Right atrium auricular region (tissue), 2 donors: ENCODE results near the gene PRR12. TPM values are rescaled to one million over a fixed set of nuclear protein-coding genes. Genes with fewer than 3 reads are reported as not detected.
A peak's percentile ranks its signal among the peaks of the same experiment; 100 is the strongest.
"Not testable (repeated sequence)": the region's sequence is repeated elsewhere in the genome, so short reads cannot be mapped to it uniquely, and the experiment has no call there.

Experiments
- DNase-seq: peaks from one replicate; pipeline ENCODE4 v3.0.0-alpha.2; 2019; ENCODE audit warnings: low spot score
- H3K27ac ChIP-seq, 2 donors: fragments of 200-600 bp; sonication (generic); 1 replicate in 1 of 2; 2 replicates in 1 of 2; pipeline ENCODE4 v1.5.1; 2016 to 2019
- H3K27me3 ChIP-seq, 2 donors: fragments of 200-600 bp; sonication (generic); one replicate each; pipeline versions ENCODE4 v1.5.1 to v1.6.0; 2017 to 2019
- H3K36me3 ChIP-seq: fragments of 200-600 bp; sonication (generic); one replicate; pipeline ENCODE4 v1.5.1; 2016
- H3K4me1 ChIP-seq, 2 donors: fragments of 200-600 bp; sonication (generic); one replicate each; pipeline versions ENCODE4 v1.5.1 to v1.6.0; 2017 to 2019
- H3K4me3 ChIP-seq, 2 donors: fragments of 200-600 bp; sonication (generic); 1 replicate in 1 of 2; 2 replicates in 1 of 2; pipeline ENCODE4 v1.5.1; 2017 to 2019; ENCODE audit warnings: mild to moderate bottlenecking in 1 of 2, moderate library complexity in 1 of 2
- H3K9me3 ChIP-seq, 2 donors: fragments of 200-600 bp; sonication (generic); one replicate each; pipeline ENCODE4 v1.5.1; 2019
- CTCF ChIP-seq, 2 donors: fragments of 200-600 bp; sonication (generic); IDR thresholded peaks; one replicate each; pipeline ENCODE4 v1.5.1; 2019; ENCODE audit warnings: antibody characterized with exemption in 2 of 2
- total RNA-seq, 2 donors: library from RNA; depleted of rRNA; stranded (reverse); fragments of >200 nt; gene quantifications; one replicate each; pipeline ENCODE4 v1.1.0, GENCODE V29; 2016

Gene PRR12
- total RNA-seq, 2 donors from 2014 or later = 6.6 to 13.3 TPM

GRCh38 chr19:49631610-49632192 is 40.7 kb downstream of the PRR12 start:
- Histone ChIP-seq H3K9me3 (no peaks in the 10 kb centered on the region), H3K27me3 (no peaks in the 10 kb centered on the region), H3K4me1 (peaks cover 0 to 39% of the 10 kb centered on the region in 2 donors), H3K27ac (no peak overlapping the region), H3K36me3 (peaks cover 10% of the 10 kb centered on the region), H3K4me3 (no peak overlapping the region)
- no peak for DNase-seq
- TF ChIP-seq CTCF (IDR thresholded peaks at IDR 0.05) = no peak

- H3K4me1 ChIP-seq = peaks cover 0 to 46% of the 10 kb centered on the region in 2 donors
- no peak overlapping the region for H3K27ac ChIP-seq
- H3K36me3 ChIP-seq = peaks cover 11% of the 10 kb centered on the region
- no peak overlapping the region for H3K4me3 ChIP-seq
- no peaks in the 10 kb centered on the region for H3K9me3 ChIP-seq
- H3K27me3 ChIP-seq = no peaks in the 10 kb centered on the region
- TF ChIP-seq CTCF (IDR thresholded peaks at IDR 0.05) = no peak
- DNase-seq = no peak
Observed at GRCh38 chr19:49632576-49632975, 41.6 kb downstream of the PRR12 start.

- H3K36me3 ChIP-seq = peaks cover 11% of the 10 kb centered on the region
- H3K4me1 ChIP-seq = peaks cover 0 to 53% of the 10 kb centered on the region in 2 donors
- H3K9me3 ChIP-seq, DNase-seq, H3K27me3 ChIP-seq, H3K27ac ChIP-seq, H3K4me3 ChIP-seq: not testable (repeated sequence)
Observed at GRCh38 chr19:49633273-49633672, 42.3 kb downstream of the PRR12 start.

GRCh38 chr19:49635530-49636232 is 44.7 kb downstream of the PRR12 start:
- Histone ChIP-seq H3K27me3 (no peaks in the 10 kb centered on the region), H3K4me1 (peaks cover 0 to 58% of the 10 kb centered on the region in 2 donors), H3K27ac (peak overlapping the region; percentile 18 to 26), H3K4me3 (no peak overlapping the region), H3K36me3 (peaks cover 11% of the 10 kb centered on the region), H3K9me3 (no peaks in the 10 kb centered on the region)
- no peak for TF ChIP-seq CTCF (IDR thresholded peaks at IDR 0.05)
- DNase-seq = no peak

- no peak for TF ChIP-seq CTCF (IDR thresholded peaks at IDR 0.05)
- Histone ChIP-seq H3K27ac (peak overlapping the region; percentile 18 to 26), H3K27me3 (no peaks in the 10 kb centered on the region), H3K4me1 (peaks cover 0 to 59% of the 10 kb centered on the region in 2 donors), H3K4me3 (no peak overlapping the region), H3K36me3 (peaks cover 11% of the 10 kb centered on the region), H3K9me3 (no peaks in the 10 kb centered on the region)
- no peak for DNase-seq
Observed at GRCh38 chr19:49636233-49636932, 45.4 kb downstream of the PRR12 start.
